NCI-H2107 (cell line): ENCODE measurements around the gene WDR88.
"Not testable (repeated sequence)": the region's sequence is repeated elsewhere in the genome, so short reads cannot be mapped to it uniquely, and the experiment has no call there.

Experiments used
- DNase-seq: peaks from one replicate; lab custom pipeline; 2025; lab: John Stamatoyannopoulos, UW

WDR88 gene

GRCh38 chr19:33199441-33200265, 67.7 kb downstream of the WDR88 start:
- no peak for DNase-seq

GRCh38 chr19:33201473-33201872, 69.6 kb downstream of the WDR88 start:
- DNase-seq = no peak

DNA sequence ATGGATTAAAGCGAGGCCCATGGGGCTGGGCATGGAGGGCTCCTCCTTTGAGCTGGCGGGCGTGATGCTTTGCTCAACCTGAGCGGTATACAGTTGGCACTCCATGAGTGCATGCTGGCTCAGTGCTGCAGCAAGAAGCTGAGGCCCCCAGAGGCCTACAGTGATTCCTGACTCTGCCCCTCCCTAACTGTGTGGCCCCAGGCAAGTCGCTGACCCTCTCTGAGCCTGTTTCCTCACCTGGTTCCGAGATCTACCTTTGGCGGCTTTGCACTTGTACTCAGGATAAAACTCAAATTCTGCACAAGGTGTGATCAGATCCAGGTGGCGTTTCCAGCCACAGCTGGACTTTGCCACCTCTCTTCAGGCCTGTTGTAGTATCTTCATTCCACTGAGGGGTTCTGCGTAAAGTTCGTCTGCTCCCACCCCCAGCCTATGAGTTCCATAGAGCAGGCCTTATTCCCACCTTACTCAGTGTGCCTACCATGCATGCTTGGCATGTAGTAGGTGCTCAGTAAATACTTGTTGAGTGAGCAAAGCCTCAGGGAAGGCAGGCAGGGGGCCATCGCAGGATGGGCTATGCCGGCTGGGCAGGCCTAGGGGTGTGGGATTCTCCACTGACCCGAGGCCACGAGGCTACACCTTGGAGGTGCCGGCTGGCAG, 70.1 kb downstream of the WDR88 start:
- no peak for DNase-seq

DNA sequence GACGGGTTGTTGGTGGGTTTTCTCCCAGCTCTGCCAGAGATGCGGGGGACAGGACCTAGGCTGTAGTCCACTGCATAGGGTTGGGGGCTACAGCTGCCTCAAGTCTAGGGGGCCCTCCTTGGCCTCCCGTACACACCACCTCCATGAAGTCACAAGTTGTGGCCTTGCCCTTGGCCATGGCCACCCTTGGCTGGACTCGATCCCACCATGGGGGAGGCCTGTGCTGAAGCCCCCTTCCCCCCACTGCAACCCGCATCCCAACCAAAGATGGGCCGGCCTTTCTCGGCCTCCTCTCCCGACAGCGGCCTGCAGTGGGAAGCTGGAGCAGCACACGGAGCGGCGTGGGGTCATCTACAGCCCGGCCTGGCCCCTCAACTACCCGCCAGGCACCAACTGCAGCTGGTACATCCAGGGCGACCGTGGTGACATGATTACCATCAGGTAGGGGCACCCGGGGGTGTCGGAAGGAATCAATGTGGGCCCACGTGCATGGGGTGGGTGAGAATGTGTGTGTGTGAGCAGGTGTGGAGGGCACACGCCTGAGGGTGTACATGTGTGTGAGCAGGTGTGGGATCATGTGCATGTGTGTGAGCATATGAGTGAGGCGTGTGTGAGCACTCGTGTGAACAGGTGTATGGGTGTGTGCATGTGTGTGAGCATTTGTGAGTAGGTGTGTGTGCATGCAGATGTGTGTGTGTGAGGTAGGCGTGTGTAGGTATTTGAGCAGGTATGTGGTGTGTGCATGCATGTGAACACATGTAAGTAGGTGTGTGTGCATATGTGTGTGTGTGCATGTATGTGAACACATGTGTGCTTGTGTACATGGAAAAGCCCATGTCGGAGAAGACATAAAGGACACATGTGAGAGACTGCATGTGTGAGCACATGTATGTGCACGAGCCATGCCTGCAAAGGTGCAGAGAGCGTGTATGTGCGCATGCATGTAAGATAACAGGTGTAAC, 70.9 kb downstream of the WDR88 start:
- DNase-seq = no peak

DNA sequence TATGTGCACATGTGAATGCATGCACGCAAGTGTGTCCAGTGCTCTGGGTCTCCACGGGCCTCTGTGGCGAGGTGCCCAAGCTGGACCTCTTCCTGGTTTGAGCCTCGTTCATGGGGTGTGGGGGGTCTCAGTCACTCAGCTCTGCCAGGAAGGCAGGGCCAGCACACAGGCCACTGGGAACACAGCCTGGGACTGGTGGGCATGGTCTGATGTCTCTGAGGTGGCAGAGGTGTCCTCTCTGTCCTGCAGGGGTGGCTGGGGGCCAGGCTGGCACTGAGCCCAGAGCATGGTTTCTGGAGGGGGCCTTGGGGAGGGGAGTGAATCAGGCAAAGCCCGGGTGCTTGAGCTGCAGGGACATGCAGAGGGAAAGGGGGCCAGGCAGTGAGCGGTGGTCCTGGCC, 71.6 kb downstream of the WDR88 start:
- DNase-seq = no peak

DNA sequence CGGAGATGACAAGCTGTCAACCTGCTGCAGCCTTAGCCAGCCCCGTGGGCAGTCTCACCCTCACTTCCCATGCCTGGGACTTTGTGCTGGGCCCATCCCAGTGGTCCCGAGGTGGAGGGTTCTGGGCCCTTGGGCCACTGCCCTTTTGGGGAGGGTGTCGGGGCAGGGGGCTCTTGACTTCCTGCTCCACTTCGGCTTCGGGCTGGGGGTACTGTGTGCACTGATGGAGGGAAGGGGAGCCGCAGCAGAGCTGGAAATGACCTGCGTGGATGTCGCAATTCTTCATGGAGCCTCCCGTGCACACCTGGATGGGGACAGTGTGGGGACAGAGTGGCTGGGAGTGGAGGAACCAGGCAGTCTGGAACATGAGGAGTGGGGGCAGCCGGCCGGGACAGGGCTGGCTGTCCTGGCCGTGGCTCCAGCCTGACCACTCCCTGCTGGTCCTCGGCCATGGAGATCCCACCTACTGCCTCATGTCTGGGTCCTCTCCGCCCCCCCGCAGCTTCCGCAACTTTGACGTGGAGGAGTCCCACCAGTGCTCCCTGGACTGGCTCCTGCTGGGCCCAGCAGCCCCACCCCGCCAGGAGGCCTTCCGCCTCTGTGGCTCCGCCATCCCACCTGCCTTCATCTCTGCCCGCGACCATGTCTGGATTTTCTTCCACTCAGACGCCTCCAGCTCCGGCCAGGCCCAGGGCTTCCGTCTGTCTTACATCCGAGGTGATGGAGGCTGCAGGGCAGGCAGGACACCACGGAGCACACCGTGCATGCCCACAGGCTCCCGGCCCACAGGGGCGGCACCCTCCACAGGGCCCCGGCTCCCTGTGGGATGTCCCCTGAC, 72.4 kb downstream of the WDR88 start:
- no peak for DNase-seq

- no peak for DNase-seq
These were observed 73.2 kb downstream of the WDR88 start for GRCh38 chr19:33205110-33205509.

DNA sequence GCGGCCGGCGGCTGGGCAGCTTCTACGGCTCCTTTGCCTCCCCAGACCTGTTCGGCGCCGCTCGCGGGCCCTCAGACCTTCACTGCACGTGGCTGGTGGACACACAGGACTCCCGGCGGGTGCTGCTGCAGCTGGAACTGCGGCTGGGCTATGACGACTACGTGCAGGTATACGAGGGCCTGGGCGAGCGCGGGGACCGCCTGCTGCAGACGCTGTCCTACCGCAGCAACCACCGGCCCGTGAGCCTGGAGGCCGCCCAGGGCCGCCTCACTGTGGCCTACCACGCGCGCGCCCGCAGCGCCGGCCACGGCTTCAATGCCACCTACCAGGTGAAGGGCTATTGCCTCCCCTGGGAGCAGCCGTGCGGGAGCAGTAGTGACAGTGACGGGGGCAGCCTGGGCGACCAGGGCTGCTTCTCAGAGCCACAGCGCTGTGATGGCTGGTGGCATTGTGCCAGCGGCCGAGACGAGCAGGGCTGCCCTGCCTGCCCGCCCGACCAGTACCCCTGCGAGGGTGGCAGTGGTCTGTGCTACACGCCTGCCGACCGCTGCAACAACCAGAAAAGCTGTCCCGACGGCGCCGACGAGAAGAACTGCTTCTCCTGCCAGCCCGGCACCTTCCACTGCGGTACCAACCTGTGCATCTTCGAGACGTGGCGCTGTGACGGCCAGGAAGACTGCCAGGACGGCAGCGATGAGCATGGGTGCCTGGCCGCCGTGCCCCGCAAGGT, 73.8 kb downstream of the WDR88 start:
- no peak for DNase-seq

GRCh38 chr19:33206261-33207039, 74.5 kb downstream of the WDR88 start:
- no peak for DNase-seq

- DNase-seq = no peak
These were observed 75.2 kb downstream of the WDR88 start for GRCh38 chr19:33207040-33207620.

DNA sequence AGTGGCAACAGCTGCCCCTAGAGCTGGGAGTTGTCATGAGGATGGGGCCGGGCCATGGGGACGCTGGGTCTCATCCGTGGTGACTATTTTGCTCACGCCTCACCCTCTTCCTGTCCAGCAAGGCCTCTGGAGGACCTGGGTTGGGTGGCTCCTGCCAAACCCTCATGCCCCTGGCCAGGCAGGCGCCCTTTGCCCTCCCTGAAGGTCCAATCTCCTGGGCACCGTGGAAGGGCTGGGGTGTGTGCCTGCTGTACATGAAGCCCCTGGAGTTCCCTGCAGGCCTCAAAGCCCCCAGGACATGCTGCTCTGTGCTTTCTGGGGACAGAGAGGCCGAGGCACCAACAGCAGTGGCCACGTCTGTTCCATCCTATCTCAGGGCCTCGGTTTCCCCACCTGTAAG, 76.0 kb downstream of the WDR88 start:
- no peak for DNase-seq

DNA sequence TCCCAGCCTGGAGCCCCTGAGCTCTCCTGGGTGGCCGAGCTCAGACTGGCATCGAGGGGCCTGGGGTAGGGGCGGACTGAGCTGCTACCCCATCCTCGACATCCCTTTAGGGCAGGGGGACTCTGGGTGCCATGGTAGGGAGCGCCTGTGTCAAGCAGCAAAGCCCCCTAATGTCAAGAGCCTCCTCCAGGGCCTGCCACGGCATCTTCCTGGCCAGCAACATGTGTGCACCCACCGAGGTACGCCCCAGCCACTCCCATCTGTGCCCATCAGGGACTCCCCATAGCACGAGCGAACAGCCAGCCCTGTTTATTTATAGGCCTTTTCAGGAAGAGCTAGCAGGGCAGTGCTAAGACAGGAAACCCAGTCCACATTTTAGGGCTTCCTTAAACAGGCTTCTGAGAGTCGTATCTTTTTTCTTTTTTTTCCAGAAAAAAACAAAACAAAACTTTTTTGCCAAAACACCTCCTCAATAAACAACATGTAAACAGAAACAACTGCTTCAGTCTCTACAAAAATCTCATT, 76.5 kb downstream of the WDR88 start:
- no peak for DNase-seq

- DNase-seq = no peak
These were observed 77.3 kb downstream of the WDR88 start for GRCh38 chr19:33208904-33209849.

GRCh38 chr19:33209850-33210230, 77.9 kb downstream of the WDR88 start:
- DNase-seq = not testable (repeated sequence)

DNA sequence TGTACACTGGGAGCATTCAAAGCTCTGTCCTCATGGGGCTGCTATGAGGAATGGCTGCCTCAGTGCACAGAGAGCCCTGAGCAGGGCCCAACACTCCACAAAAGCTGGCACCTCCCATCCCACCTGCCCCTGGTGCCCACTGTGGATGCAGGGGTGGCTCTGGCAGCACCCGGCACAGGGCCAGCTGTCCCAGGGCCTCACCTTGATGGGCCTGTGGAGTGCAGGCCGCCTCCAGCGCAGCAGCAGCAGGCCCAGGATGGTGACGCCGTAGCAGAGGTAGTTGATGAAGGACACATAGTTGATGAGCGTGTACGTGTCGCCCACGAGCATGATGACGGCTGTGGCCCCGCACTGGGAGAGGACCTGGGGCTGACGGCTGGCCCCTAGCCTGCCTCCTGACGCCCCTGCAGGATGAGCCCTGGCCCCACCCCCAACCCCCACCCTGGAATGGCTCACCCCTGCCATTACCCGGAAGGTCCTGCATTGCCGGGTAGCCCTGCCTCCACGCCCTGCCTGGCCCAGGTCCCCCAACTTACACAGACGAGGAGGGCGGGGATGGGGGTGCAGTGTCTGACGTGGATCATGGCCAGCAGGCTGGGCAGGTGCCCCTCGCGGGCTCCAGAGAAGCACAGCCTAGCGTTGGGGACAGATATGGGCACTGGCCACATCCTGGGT, 78.5 kb downstream of the WDR88 start:
- DNase-seq = no peak

- no peak for DNase-seq
These were observed 80.0 kb downstream of the WDR88 start for GRCh38 chr19:33211794-33212435.
